Suprapubic skin (tissue), 4 donors: ENCODE results near the gene C4orf51. TPM values are rescaled to one million over a fixed set of nuclear protein-coding genes. Genes with fewer than 3 reads are reported as not detected.
"Not testable (repeated sequence)": the region's sequence is repeated elsewhere in the genome, so short reads cannot be mapped to it uniquely, and the experiment has no call there.

ENCODE experiments used
- DNase-seq, 2 donors: peaks; one replicate each; pipeline ENCODE4 v3.0.0-alpha.2; 2019; ENCODE audit warnings: low spot score in 2 of 2
- H3K27ac ChIP-seq: fragments of 200-600 bp; sonication (generic); one replicate; pipeline ENCODE4 v1.5.1; 2019
- H3K27me3 ChIP-seq: fragments of 200-600 bp; sonication (generic); one replicate; pipeline ENCODE4 v1.5.1; 2019
- H3K36me3 ChIP-seq: fragments of 200-600 bp; sonication (generic); one replicate; pipeline ENCODE4 v1.5.1; 2019
- H3K4me1 ChIP-seq: fragments of 200-600 bp; sonication (generic); one replicate; pipeline ENCODE4 v1.5.1; 2019
- H3K4me3 ChIP-seq: fragments of 200-600 bp; sonication (generic); one replicate; pipeline ENCODE4 v1.5.1; 2019; ENCODE audit warnings: mild to moderate bottlenecking
- H3K9me3 ChIP-seq: fragments of 200-600 bp; sonication (generic); one replicate; pipeline ENCODE4 v1.5.1; 2019
- EP300 ChIP-seq: sonication (generic); formaldehyde crosslinking; IDR thresholded peaks from one replicate; pipeline ENCODE4 v1.6.1; 2017; ENCODE audit warnings: antibody characterized with exemption
- POLR2A ChIP-seq, 2 donors: fragments of 450-650 bp; IDR thresholded peaks; one replicate each; pipeline ENCODE4 v1.6.1; 2017; ENCODE audit warnings: antibody characterized with exemption in 2 of 2, mild to moderate bottlenecking in 2 of 2, moderate library complexity in 2 of 2
- POLR2AphosphoS5 ChIP-seq, 3 donors: sonication (generic); formaldehyde crosslinking; IDR thresholded peaks; one replicate each; pipeline ENCODE4 v1.6.1; 2017; ENCODE audit warnings: antibody characterized with exemption in 3 of 3
- WGBS: methylation state at CpG from one replicate; pipeline ENCODE4 v1.1.5; 2018; 5-methylcytosine and 5-hydroxymethylcytosine counted together
- total RNA-seq, 4 donors: library from RNA; depleted of rRNA; stranded (reverse); fragments of >200 nt; gene quantifications; one replicate each; pipeline ENCODE4 v1.1.0, GENCODE V29; 2016
- TF ChIP-seq, protein P1 (sequence below), 2 donors: fragments of 200-600 bp in 1 of 2; fragments of 450-650 bp in 1 of 2; sonication (generic) in 1 of 2; IDR thresholded peaks; one replicate each; pipeline ENCODE4 v1.5.1; 2016 to 2019; ENCODE audit warnings: antibody characterized with exemption in 2 of 2, mild to moderate bottlenecking in 1 of 2, moderate library complexity in 1 of 2

C4orf51 gene
- total RNA-seq, 4 donors from 2014 or later, result not detected

DNA sequence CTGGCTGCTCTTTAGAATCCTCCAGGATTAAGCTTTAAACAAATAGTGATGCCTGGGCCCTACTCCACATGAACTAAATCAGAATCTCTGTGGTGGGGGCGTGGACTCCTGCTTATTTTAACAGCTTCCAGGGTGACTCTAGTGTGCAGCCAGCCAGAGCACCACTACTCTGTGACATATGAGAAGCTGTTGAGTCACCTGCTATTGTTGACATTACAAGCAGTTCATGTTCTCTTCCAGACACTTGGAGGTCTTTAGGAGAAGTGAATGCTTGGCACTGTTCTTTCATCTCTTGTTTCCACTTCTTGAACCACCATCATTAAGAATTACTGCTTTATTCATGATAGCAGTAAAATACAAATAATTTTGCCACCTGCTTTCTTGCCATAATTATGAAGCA, 426 bp upstream of the C4orf51 start:
- Histone ChIP-seq H3K4me3 (no peak overlapping the region), H3K27ac (no peak overlapping the region), H3K36me3 (no peaks in the 10 kb centered on the region), H3K4me1 (peaks cover 9% of the 10 kb centered on the region), H3K9me3 (peaks cover 6% of the 10 kb centered on the region), H3K27me3 (no peaks in the 10 kb centered on the region)
- 47% methylated on average over 1 of the region's 1 CpG for WGBS
- DNase-seq, result no peak
- TF ChIP-seq POLR2A (IDR thresholded peaks at IDR 0.05) (no peak), EP300 (no peak), POLR2AphosphoS5 (IDR thresholded peaks at IDR 0.05) (no peak)
- TF ChIP-seq, protein P1, sequence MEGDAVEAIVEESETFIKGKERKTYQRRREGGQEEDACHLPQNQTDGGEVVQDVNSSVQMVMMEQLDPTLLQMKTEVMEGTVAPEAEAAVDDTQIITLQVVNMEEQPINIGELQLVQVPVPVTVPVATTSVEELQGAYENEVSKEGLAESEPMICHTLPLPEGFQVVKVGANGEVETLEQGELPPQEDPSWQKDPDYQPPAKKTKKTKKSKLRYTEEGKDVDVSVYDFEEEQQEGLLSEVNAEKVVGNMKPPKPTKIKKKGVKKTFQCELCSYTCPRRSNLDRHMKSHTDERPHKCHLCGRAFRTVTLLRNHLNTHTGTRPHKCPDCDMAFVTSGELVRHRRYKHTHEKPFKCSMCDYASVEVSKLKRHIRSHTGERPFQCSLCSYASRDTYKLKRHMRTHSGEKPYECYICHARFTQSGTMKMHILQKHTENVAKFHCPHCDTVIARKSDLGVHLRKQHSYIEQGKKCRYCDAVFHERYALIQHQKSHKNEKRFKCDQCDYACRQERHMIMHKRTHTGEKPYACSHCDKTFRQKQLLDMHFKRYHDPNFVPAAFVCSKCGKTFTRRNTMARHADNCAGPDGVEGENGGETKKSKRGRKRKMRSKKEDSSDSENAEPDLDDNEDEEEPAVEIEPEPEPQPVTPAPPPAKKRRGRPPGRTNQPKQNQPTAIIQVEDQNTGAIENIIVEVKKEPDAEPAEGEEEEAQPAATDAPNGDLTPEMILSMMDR (IDR thresholded peaks at IDR 0.05), result no peak

DNA sequence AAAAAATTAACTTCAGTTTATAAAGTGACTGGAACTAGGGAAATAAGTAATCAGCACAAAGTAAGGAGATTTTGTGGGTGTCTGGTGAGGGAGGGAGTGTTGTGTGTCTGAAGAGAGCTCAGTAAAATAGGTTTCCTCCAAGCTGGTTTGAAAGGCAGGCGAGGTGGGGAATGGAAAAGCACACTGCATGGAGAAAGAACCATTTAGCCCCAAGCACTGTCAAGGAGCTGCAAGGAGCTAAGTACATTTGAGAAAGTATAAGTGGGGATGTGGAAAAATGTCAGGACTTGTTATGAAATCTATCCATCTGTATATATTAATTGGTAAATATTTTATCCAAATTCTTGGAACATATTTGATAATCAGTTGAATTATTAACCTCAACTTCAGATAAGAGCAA, 956 bp downstream of the C4orf51 start:
- Histone ChIP-seq H3K4me1 (peaks cover 9% of the 10 kb centered on the region), H3K27me3 (no peaks in the 10 kb centered on the region), H3K36me3 (no peaks in the 10 kb centered on the region), H3K4me3 (no peak overlapping the region), H3K9me3 (peaks cover 6% of the 10 kb centered on the region), H3K27ac (no peak overlapping the region)
- 95% methylated on average over 1 of the region's 1 CpG for WGBS
- DNase-seq, result no peak
- TF ChIP-seq POLR2AphosphoS5 (IDR thresholded peaks at IDR 0.05), result no peak

DNA sequence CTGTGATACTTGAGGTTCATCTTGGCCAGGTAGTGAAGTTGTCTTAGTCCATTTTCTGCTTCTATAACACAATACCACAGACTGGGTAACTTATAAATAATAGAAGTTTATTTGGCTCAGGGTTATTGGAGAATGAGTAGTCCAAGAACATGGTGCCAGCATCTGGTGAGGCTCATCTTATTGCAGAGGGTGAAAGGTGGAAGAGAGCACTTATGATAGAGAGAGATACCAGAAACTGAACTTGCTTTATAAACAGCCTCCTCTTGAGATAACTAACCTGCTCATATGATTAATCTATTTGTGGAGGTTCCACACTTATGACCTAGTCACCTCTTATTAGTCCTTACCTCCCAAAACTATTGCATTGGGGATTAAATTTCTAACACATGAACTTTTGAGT, 1.6 kb downstream of the C4orf51 start:
- Histone ChIP-seq H3K27me3 (no peaks in the 10 kb centered on the region), H3K9me3 (peaks cover 6% of the 10 kb centered on the region), H3K4me3 (no peak overlapping the region), H3K36me3 (no peaks in the 10 kb centered on the region), H3K27ac (no peak overlapping the region), H3K4me1 (peaks cover 9% of the 10 kb centered on the region)
- TF ChIP-seq POLR2AphosphoS5 (IDR thresholded peaks at IDR 0.05) (no peak), POLR2A (IDR thresholded peaks at IDR 0.05) (no peak), EP300 (no peak)
- TF ChIP-seq, protein P1 (IDR thresholded peaks at IDR 0.05), result no peak
- DNase-seq, result no peak

DNA sequence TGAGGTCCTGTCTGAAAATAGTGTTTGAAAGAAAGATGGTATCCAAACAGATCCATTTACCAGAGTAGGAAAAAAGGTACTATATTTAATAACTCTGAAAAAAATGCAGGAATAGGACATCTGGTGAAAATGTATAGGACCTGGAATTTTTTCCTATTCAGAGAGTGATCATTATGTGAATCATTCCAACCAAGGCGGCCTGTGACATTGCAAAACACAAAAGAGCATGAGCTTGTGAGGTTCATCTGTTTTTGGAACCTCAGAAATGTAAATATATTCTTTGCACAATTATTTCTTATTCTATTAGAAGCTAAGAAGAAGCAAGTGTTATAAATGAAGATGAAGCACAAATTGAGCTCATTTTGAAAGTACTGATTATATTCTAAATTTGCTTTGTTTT, 2.0 kb downstream of the C4orf51 start:
- TF ChIP-seq, protein P1 (IDR thresholded peaks at IDR 0.05), result no peak
- TF ChIP-seq POLR2AphosphoS5 (IDR thresholded peaks at IDR 0.05) (no peak), POLR2A (IDR thresholded peaks at IDR 0.05) (no peak), EP300 (no peak)
- H3K4me3 ChIP-seq, result no peak overlapping the region
- no peak for DNase-seq
- H3K27me3 ChIP-seq, result no peaks in the 10 kb centered on the region
- H3K9me3 ChIP-seq, result peaks cover 4% of the 10 kb centered on the region
- H3K36me3 ChIP-seq, result no peaks in the 10 kb centered on the region
- WGBS, result 90% methylated on average over 1 of the region's 1 CpG
- no peak overlapping the region for H3K27ac ChIP-seq
- H3K4me1 ChIP-seq, result peaks cover 9% of the 10 kb centered on the region

DNA sequence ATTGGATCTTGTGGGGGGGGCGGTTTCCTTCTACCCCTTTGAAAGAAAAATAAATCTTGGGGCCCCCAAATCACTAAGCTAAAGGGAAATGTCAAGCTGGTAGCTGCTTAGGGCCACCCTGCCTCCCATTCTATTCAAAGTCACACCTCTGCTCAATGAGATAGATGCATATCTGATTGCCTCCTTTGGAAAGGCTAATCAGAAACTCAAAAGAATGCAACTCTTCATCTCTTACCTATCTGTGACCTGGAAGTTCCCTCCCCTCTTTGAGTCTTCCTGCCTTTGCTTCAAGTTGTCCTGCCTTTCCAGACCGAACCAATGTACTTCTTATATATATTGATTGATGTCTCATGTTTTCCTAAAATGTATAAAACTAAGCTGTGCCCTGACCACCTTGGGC, 7.0 kb downstream of the C4orf51 start:
- H3K27me3 ChIP-seq, result no peaks in the 10 kb centered on the region
- 64% methylated on average over 2 of the region's 2 CpGs for WGBS
- no peak overlapping the region for H3K27ac ChIP-seq
- no peaks in the 10 kb centered on the region for H3K36me3 ChIP-seq
- no peak overlapping the region for H3K4me3 ChIP-seq
- DNase-seq, result no peak
- H3K9me3 ChIP-seq, result no peaks in the 10 kb centered on the region
- no peaks in the 10 kb centered on the region for H3K4me1 ChIP-seq
- TF ChIP-seq POLR2AphosphoS5 (IDR thresholded peaks at IDR 0.05) (no peak), EP300 (no peak), POLR2A (IDR thresholded peaks at IDR 0.05) (no peak)
- TF ChIP-seq, protein P1 (IDR thresholded peaks at IDR 0.05), result no peak

DNA sequence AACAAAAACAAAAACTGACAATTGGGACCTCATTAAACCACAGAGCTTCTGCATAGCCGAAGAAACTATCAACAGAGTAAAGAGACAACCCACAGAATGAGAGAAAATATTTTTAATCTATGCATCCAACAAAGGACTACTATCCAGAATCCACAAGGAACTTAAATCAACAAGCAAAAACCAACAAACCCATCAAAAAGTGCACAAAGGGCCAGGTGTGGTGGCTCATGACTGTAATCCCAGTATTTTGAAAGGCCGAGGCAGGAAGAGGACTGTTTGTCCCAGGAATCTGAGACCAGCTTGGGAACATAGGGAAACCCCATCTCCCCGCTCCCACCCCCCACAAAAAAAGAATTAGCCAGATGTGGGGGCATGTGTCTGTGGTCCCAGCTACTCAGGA, 10.7 kb downstream of the C4orf51 start:
- no peaks in the 10 kb centered on the region for H3K27me3 ChIP-seq
- H3K27ac ChIP-seq, result no peak overlapping the region
- H3K36me3 ChIP-seq, result no peaks in the 10 kb centered on the region
- no peak for DNase-seq
- 87% methylated on average over 3 of the region's 3 CpGs for WGBS
- H3K4me1 ChIP-seq, result no peaks in the 10 kb centered on the region
- TF ChIP-seq, protein P1 (IDR thresholded peaks at IDR 0.05), result no peak
- TF ChIP-seq EP300 (no peak), POLR2A (IDR thresholded peaks at IDR 0.05) (no peak), POLR2AphosphoS5 (IDR thresholded peaks at IDR 0.05) (no peak)
- no peak overlapping the region for H3K4me3 ChIP-seq
- H3K9me3 ChIP-seq, result no peaks in the 10 kb centered on the region

DNA sequence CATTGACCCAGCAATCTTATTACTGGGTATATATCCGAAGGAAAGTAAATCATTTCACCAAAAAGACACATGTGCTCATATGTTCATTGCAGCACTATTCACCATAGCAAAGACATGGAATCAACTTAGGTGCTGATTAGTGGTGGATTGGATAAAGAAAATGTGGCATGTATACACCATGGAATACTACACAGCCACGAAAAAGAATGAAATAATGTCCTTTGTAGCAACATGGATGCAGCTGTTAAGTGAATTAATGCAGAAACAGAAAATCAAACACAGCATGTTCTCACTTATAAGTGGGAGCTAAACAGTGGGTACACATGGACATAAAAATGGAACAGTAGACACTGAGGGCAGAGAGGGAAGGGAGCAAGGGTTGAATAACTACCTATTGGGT, 11.5 kb downstream of the C4orf51 start:
- H3K27me3 ChIP-seq, DNase-seq, H3K9me3 ChIP-seq, H3K4me1 ChIP-seq, H3K27ac ChIP-seq, H3K4me3 ChIP-seq, H3K36me3 ChIP-seq: not testable (repeated sequence)
- WGBS, result 91% methylated on average over 2 of the region's 2 CpGs
